Measurements from ENCODE around the gene NCK2. TPM values are rescaled to one million over a fixed set of nuclear protein-coding genes. Genes with fewer than 3 reads are reported as not detected.

Gene NCK2
- total RNA-seq, 1 experiment from 2014 or later = 89.0 TPM

- intact Hi-C loops (cut with micrococcal nuclease; ENCODE audit: unreplicated experiment) = no loop called here
- Mint-ChIP-seq H3K9me3 (ENCODE audit: unreplicated experiment) (no peaks in the 10 kb centered on the region), H3K36me3 (ENCODE audit: insufficient read depth, unreplicated experiment) (no peaks in the 10 kb centered on the region), H3K27me3 (ENCODE audit: insufficient read depth, unreplicated experiment) (no peaks in the 10 kb centered on the region), H3K4me1 (ENCODE audit: low read depth, unreplicated experiment) (no peaks in the 10 kb centered on the region), H3K4me3 (ENCODE audit: unreplicated experiment) (no peak overlapping the region), H3K27ac (ENCODE audit: unreplicated experiment) (no peak overlapping the region)
- Histone ChIP-seq H3K27me3 (replicated peaks; ENCODE audit: control insufficient read depth, insufficient read depth, low read length) (no peaks in the 10 kb centered on the region), H3K4me3 (ENCODE audit: low read depth, low read length) (no peak overlapping the region), H3K36me3 (ENCODE audit: control insufficient read depth, insufficient read depth, low read length) (no peaks in the 10 kb centered on the region), H3K9me3 (no peaks in the 10 kb centered on the region), H3K4me1 (no peaks in the 10 kb centered on the region)
- ChIA-PET CTCF (no interaction called here), POLR2A (no interaction called here)
- DNase-seq = no peak
- BruUV-seq (replicated peaks) = no TSS peak
- no peak for TF ChIP-seq CTCF (IDR thresholded peaks at IDR 0.05; ENCODE audit: insufficient read depth in 1 of 2, low read depth in 1 of 2, low read length in 1 of 2, severe bottlenecking in 1 of 2, unreplicated experiment in 1 of 2)
These were observed 172.5 kb downstream of the NCK2 start for GRCh38 chr2:105917226-105917625.

GRCh38 chr2:105917688-105918087, 173.0 kb downstream of the NCK2 start:
- CTCF ChIA-PET = no interaction called here
- intact Hi-C loops (cut with micrococcal nuclease; ENCODE audit: unreplicated experiment) = no loop called here

GRCh38 chr2:105919191-105919811, 174.6 kb downstream of the NCK2 start:
- no TSS peak for BruUV-seq (replicated peaks)

More at GRCh38 chr2:105917688-105918087, 173.0 kb downstream of the NCK2 start:
- no peak overlapping the region for H3K4me3 ChIP-seq (ENCODE audit: low read depth, low read length)
- H3K9me3 ChIP-seq = no peaks in the 10 kb centered on the region
- no peak overlapping the region for H3K4me3 Mint-ChIP-seq (ENCODE audit: unreplicated experiment)
- DNase-seq = no peak
- no peaks in the 10 kb centered on the region for H3K36me3 ChIP-seq (ENCODE audit: control insufficient read depth, insufficient read depth, low read length)
- no peaks in the 10 kb centered on the region for H3K4me1 Mint-ChIP-seq (ENCODE audit: low read depth, unreplicated experiment)
- H3K36me3 Mint-ChIP-seq (ENCODE audit: insufficient read depth, unreplicated experiment) = no peaks in the 10 kb centered on the region
- H3K27ac Mint-ChIP-seq (ENCODE audit: unreplicated experiment) = no peak overlapping the region
- no TSS peak for BruUV-seq (replicated peaks)
- POLR2A ChIA-PET = no interaction called here
- no peaks in the 10 kb centered on the region for H3K27me3 Mint-ChIP-seq (ENCODE audit: insufficient read depth, unreplicated experiment)
- no peak for TF ChIP-seq CTCF (IDR thresholded peaks at IDR 0.05; ENCODE audit: insufficient read depth in 1 of 2, low read depth in 1 of 2, low read length in 1 of 2, severe bottlenecking in 1 of 2, unreplicated experiment in 1 of 2)
- H3K4me1 ChIP-seq = no peaks in the 10 kb centered on the region
- H3K27me3 ChIP-seq (replicated peaks; ENCODE audit: control insufficient read depth, insufficient read depth, low read length) = no peaks in the 10 kb centered on the region
- H3K9me3 Mint-ChIP-seq (ENCODE audit: unreplicated experiment) = no peaks in the 10 kb centered on the region

More at GRCh38 chr2:105919191-105919811, 174.6 kb downstream of the NCK2 start:
- no peaks in the 10 kb centered on the region for H3K36me3 ChIP-seq (ENCODE audit: control insufficient read depth, insufficient read depth, low read length)
- intact Hi-C loops (cut with micrococcal nuclease; ENCODE audit: unreplicated experiment) = no loop called here
- ChIA-PET POLR2A (no interaction called here), CTCF (no interaction called here)
- DNase-seq = no peak
- H3K27me3 ChIP-seq (replicated peaks; ENCODE audit: control insufficient read depth, insufficient read depth, low read length) = no peaks in the 10 kb centered on the region
- H3K4me1 ChIP-seq = no peaks in the 10 kb centered on the region
- no peak overlapping the region for H3K27ac Mint-ChIP-seq (ENCODE audit: unreplicated experiment)
- no peaks in the 10 kb centered on the region for H3K9me3 ChIP-seq
- H3K9me3 Mint-ChIP-seq (ENCODE audit: unreplicated experiment) = no peaks in the 10 kb centered on the region
- H3K36me3 Mint-ChIP-seq (ENCODE audit: insufficient read depth, unreplicated experiment) = no peaks in the 10 kb centered on the region
- H3K4me1 Mint-ChIP-seq (ENCODE audit: low read depth, unreplicated experiment) = no peaks in the 10 kb centered on the region
- TF ChIP-seq CTCF (IDR thresholded peaks at IDR 0.05; ENCODE audit: insufficient read depth in 1 of 2, low read depth in 1 of 2, low read length in 1 of 2, severe bottlenecking in 1 of 2, unreplicated experiment in 1 of 2) = no peak
- H3K27me3 Mint-ChIP-seq (ENCODE audit: insufficient read depth, unreplicated experiment) = no peaks in the 10 kb centered on the region
- no peak overlapping the region for H3K4me3 Mint-ChIP-seq (ENCODE audit: unreplicated experiment)
- H3K4me3 ChIP-seq (ENCODE audit: low read depth, low read length) = no peak overlapping the region
